Measurements from ENCODE around the gene ADAMTS9. TPM values are rescaled to one million over a fixed set of nuclear protein-coding genes. Genes with fewer than 3 reads are reported as not detected.

The ADAMTS9 gene
- total and polyA plus RNA-seq, 4 donors, result 1.2 to 13.8 (median 7.4) TPM

- 61% methylated on average over 4 of the region's 4 CpGs for WGBS
- no peak for DNase-seq (ENCODE audit: low spot score)
Measured at GRCh38 chr3:64586952-64587351, 100.8 kb downstream of the ADAMTS9 start.

GRCh38 chr3:64584179-64584578 is 103.6 kb downstream of the ADAMTS9 start:
- H3K4me1 ChIP-seq (ENCODE audit: control insufficient read depth in 4 of 4, insufficient read depth in 4 of 4, low read length in 3 of 4), result no peaks in the 10 kb centered on the region
- no peak overlapping the region for H3K27ac ChIP-seq (ENCODE audit: low read depth in 1 of 2, low read length in 2 of 2)
- no peak for DNase-seq (ENCODE audit: low spot score)
- TF ChIP-seq GABPA (IDR thresholded peaks at IDR 0.05 in 1 of 2, conservative IDR thresholded peaks at IDR 0.05 in 1 of 2) (no peak), RXRA (IDR thresholded peaks at IDR 0.05) (no peak), ZBTB33 (IDR thresholded peaks at IDR 0.05) (no peak), REST (IDR thresholded peaks at IDR 0.05) (no peak), FOXA2 (IDR thresholded peaks at IDR 0.05) (no peak), SP1 (IDR thresholded peaks at IDR 0.05) (no peak), EGR1 (IDR thresholded peaks at IDR 0.05; ENCODE audit: low read depth in 2 of 2) (no peak), HNF4G (IDR thresholded peaks at IDR 0.05) (no peak), MAX (IDR thresholded peaks at IDR 0.05) (no peak)
- H3K36me3 ChIP-seq (ENCODE audit: control insufficient read depth in 4 of 4, insufficient read depth in 3 of 4, low read depth in 1 of 4, low read length in 3 of 4), result no peaks in the 10 kb centered on the region
- WGBS, result 72% methylated on average over 1 of the region's 1 CpG
- no peak overlapping the region for H3K4me3 ChIP-seq (ENCODE audit: low read depth in 1 of 3, low read length in 3 of 3)
- H3K9me3 ChIP-seq (ENCODE audit: control insufficient read depth in 4 of 4, low read length in 3 of 4), result no peaks in the 10 kb centered on the region
- no peaks in the 10 kb centered on the region for H3K27me3 ChIP-seq (ENCODE audit: control insufficient read depth in 4 of 4, insufficient read depth in 4 of 4, low read length in 3 of 4)
- H3K9ac ChIP-seq (ENCODE audit: low read depth in 1 of 2, low read length in 2 of 2), result no peak overlapping the region

More at GRCh38 chr3:64586952-64587351, 100.8 kb downstream of the ADAMTS9 start:
- Histone ChIP-seq H3K9me3 (ENCODE audit: control insufficient read depth in 4 of 4, low read length in 3 of 4) (no peaks in the 10 kb centered on the region), H3K27me3 (ENCODE audit: control insufficient read depth in 4 of 4, insufficient read depth in 4 of 4, low read length in 3 of 4) (no peaks in the 10 kb centered on the region), H3K27ac (ENCODE audit: low read depth in 1 of 2, low read length in 2 of 2) (no peak overlapping the region), H3K4me1 (ENCODE audit: control insufficient read depth in 4 of 4, insufficient read depth in 4 of 4, low read length in 3 of 4) (no peaks in the 10 kb centered on the region), H3K36me3 (ENCODE audit: control insufficient read depth in 4 of 4, insufficient read depth in 3 of 4, low read depth in 1 of 4, low read length in 3 of 4) (no peaks in the 10 kb centered on the region), H3K9ac (ENCODE audit: low read depth in 1 of 2, low read length in 2 of 2) (no peak overlapping the region), H3K4me3 (ENCODE audit: low read depth in 1 of 3, low read length in 3 of 3) (no peak overlapping the region)
- TF ChIP-seq JUND (IDR thresholded peaks at IDR 0.05), result no peak
- no peak for TF ChIP-seq REST (IDR thresholded peaks at IDR 0.05)
- TF ChIP-seq CTCF (IDR thresholded peaks at IDR 0.05; ENCODE audit: low read depth, low read length, missing input control), result no peak

Measured in liver (tissue), 9 donors.